Duodenal mucosa (tissue), 2 donors: ENCODE results near the gene ZNF827.
A peak's percentile ranks its signal among the peaks of the same experiment; 100 is the strongest.

ENCODE experiments used
- H3K27ac ChIP-seq: one replicate; pipeline ENCODE4 v1.7.0; 2013; ENCODE audit warnings: low read depth, low read length
- H3K27me3 ChIP-seq, 2 donors: one replicate each; pipeline ENCODE4 v1.7.0; 2013; ENCODE audit warnings: low read length in 2 of 2, control low read depth in 1 of 2; ENCODE audit not compliant: insufficient read depth in 2 of 2, control insufficient read depth in 1 of 2
- H3K36me3 ChIP-seq, 2 donors: one replicate each; pipeline ENCODE4 v1.7.0; 2013; ENCODE audit warnings: low read length in 2 of 2, control low read depth in 1 of 2; ENCODE audit not compliant: insufficient read depth in 2 of 2, control insufficient read depth in 1 of 2
- H3K4me1 ChIP-seq, 2 donors: one replicate each; pipeline ENCODE4 v1.7.0; 2013; ENCODE audit warnings: low read length in 2 of 2, control low read depth in 1 of 2; ENCODE audit not compliant: insufficient read depth in 2 of 2, control insufficient read depth in 1 of 2
- H3K4me3 ChIP-seq, 2 donors: one replicate each; pipeline ENCODE4 v1.7.0; 2013; ENCODE audit warnings: low read length in 2 of 2, low read depth in 1 of 2
- H3K9ac ChIP-seq, 2 donors: one replicate each; pipeline ENCODE4 v1.7.0; 2013; ENCODE audit warnings: low read length in 2 of 2, low read depth in 1 of 2
- H3K9me3 ChIP-seq, 2 donors: one replicate each; pipeline ENCODE4 v1.7.0; 2013; ENCODE audit warnings: low read length in 2 of 2, control low read depth in 1 of 2; ENCODE audit not compliant: control insufficient read depth in 1 of 2

ZNF827 gene

GRCh38 chr4:145756244-145756643, 182.4 kb downstream of the ZNF827 start:
- Histone ChIP-seq H3K9ac (no peak overlapping the region), H3K27me3 (no peaks in the 10 kb centered on the region), H3K27ac (no peak overlapping the region), H3K36me3 (peaks cover 6 to 19% of the 10 kb centered on the region in 2 donors), H3K4me1 (no peaks in the 10 kb centered on the region), H3K4me3 (no peak overlapping the region), H3K9me3 (no peaks in the 10 kb centered on the region)

DNA sequence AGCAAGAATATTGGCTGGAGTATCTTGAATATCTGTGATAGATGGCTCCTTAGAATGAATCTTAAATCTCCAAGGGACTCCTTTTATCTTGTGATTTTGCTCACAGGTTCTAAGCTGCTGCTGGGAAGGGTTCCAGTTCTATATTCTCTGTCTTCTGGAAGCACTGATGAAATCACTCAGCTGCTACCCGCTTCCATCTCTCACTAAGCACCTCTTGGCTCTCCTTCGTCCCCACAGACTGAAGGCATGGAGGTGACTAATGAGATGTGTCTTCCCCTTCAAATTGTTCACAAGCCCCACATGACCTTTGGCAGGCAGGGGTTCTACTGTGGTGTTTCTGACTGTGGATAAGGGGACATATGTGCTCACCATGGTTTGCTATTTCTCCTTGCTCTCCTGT, 182.8 kb downstream of the ZNF827 start:
- H3K36me3 ChIP-seq: peaks cover 6 to 14% of the 10 kb centered on the region in 2 donors
- no peak overlapping the region for H3K4me3 ChIP-seq
- no peaks in the 10 kb centered on the region for H3K27me3 ChIP-seq
- no peaks in the 10 kb centered on the region for H3K4me1 ChIP-seq
- H3K9me3 ChIP-seq: no peaks in the 10 kb centered on the region
- no peak overlapping the region for H3K9ac ChIP-seq
- H3K27ac ChIP-seq: no peak overlapping the region

GRCh38 chr4:145743641-145744040, 195.0 kb downstream of the ZNF827 start:
- Histone ChIP-seq H3K9me3 (no peaks in the 10 kb centered on the region), H3K4me1 (no peaks in the 10 kb centered on the region), H3K27me3 (no peaks in the 10 kb centered on the region), H3K36me3 (no peaks in the 10 kb centered on the region), H3K9ac (no peak overlapping the region), H3K27ac (no peak overlapping the region), H3K4me3 (no peak overlapping the region)

DNA sequence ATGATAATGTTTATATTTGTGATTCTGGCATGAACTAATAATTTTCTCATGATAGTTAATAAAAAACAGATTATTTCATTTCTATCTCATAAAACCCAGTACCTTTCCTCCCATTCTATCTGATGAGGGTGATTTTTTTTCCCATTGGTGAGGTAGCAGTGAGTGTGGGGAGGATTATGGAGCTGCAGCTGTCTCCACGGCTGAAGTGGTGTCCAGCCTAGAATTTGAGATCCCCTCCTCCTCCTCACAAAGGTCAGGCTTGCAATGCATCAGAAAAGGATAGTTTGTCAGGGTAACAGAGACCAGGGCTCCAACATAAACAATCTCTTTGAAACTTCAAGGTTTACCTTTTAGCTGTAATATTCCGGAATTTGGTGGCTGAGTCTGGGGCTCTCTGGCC, 197.8 kb downstream of the ZNF827 start:
- no peak overlapping the region for H3K4me3 ChIP-seq
- no peak overlapping the region for H3K9ac ChIP-seq
- no peak overlapping the region for H3K27ac ChIP-seq
- no peaks in the 10 kb centered on the region for H3K36me3 ChIP-seq
- no peaks in the 10 kb centered on the region for H3K9me3 ChIP-seq
- no peaks in the 10 kb centered on the region for H3K27me3 ChIP-seq
- peaks cover 3 to 8% of the 10 kb centered on the region in 2 donors for H3K4me1 ChIP-seq

DNA sequence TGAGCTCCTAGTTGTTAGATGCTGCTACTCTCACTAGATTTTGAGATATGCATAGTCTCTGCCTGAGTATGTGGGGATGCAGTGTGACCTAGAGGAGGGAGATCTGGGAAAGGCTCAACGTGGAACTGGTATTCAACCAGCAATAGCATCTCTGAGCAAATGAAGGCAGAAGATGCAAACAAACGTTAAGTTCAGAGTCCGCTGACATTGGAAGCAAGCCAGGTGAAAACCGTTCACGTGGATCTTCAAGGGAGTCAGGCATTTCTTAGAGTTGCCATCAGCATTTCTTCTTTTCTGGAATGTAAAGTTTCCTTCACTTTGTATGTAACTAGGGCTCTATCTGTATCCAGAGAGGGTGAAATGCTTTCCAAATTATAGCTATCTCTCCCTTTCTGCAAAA, 198.8 kb downstream of the ZNF827 start:
- Histone ChIP-seq H3K27ac (no peak overlapping the region), H3K4me3 (no peak overlapping the region), H3K9ac (no peak overlapping the region), H3K4me1 (peaks cover 12 to 17% of the 10 kb centered on the region in 2 donors), H3K9me3 (no peaks in the 10 kb centered on the region), H3K36me3 (no peaks in the 10 kb centered on the region), H3K27me3 (no peaks in the 10 kb centered on the region)

- Histone ChIP-seq H3K4me3 (no peak overlapping the region), H3K27me3 (no peaks in the 10 kb centered on the region), H3K9ac (no peak overlapping the region), H3K9me3 (no peaks in the 10 kb centered on the region), H3K27ac (no peak overlapping the region), H3K4me1 (peaks cover 25 to 38% of the 10 kb centered on the region in 2 donors), H3K36me3 (no peaks in the 10 kb centered on the region)
These were observed 202.3 kb downstream of the ZNF827 start for GRCh38 chr4:145736241-145736831.

GRCh38 chr4:145735827-145736226, 202.8 kb downstream of the ZNF827 start:
- no peak overlapping the region for H3K9ac ChIP-seq
- H3K4me1 ChIP-seq: peaks cover 30 to 42% of the 10 kb centered on the region in 2 donors
- H3K27ac ChIP-seq: no peak overlapping the region
- H3K36me3 ChIP-seq: no peaks in the 10 kb centered on the region
- H3K27me3 ChIP-seq: no peaks in the 10 kb centered on the region
- no peak overlapping the region for H3K4me3 ChIP-seq
- H3K9me3 ChIP-seq: no peaks in the 10 kb centered on the region

- no peak overlapping the region for H3K9ac ChIP-seq
- no peak overlapping the region for H3K4me3 ChIP-seq
- no peaks in the 10 kb centered on the region for H3K36me3 ChIP-seq
- H3K9me3 ChIP-seq: no peaks in the 10 kb centered on the region
- no peak overlapping the region for H3K27ac ChIP-seq
- no peaks in the 10 kb centered on the region for H3K27me3 ChIP-seq
- peaks cover 33 to 47% of the 10 kb centered on the region in 2 donors for H3K4me1 ChIP-seq
These were observed 203.3 kb downstream of the ZNF827 start for GRCh38 chr4:145735347-145735675.

- H3K27ac ChIP-seq: peak overlapping the region; percentile 11
- peak overlapping the region; percentile 42 to 43 for H3K4me3 ChIP-seq
- no peaks in the 10 kb centered on the region for H3K36me3 ChIP-seq
- H3K27me3 ChIP-seq: no peaks in the 10 kb centered on the region
- no peak overlapping the region for H3K9ac ChIP-seq
- H3K9me3 ChIP-seq: no peaks in the 10 kb centered on the region
- peaks cover 33 to 47% of the 10 kb centered on the region in 2 donors for H3K4me1 ChIP-seq
These were observed 203.9 kb downstream of the ZNF827 start for GRCh38 chr4:145734576-145735346.

- peak overlapping the region; percentile 95 for H3K27ac ChIP-seq
- H3K4me3 ChIP-seq: peak overlapping the region; percentile 43 to 68
- H3K9ac ChIP-seq: peak overlapping the region in 1 of 2 donors; percentile 45
- H3K4me1 ChIP-seq: peaks cover 33 to 47% of the 10 kb centered on the region in 2 donors
- H3K27me3 ChIP-seq: no peaks in the 10 kb centered on the region
- H3K9me3 ChIP-seq: no peaks in the 10 kb centered on the region
- H3K36me3 ChIP-seq: no peaks in the 10 kb centered on the region
These were observed 204.6 kb downstream of the ZNF827 start for GRCh38 chr4:145734031-145734430.
